ENCODE data around the gene PPFIA1. TPM values are rescaled to one million over a fixed set of nuclear protein-coding genes. Genes with fewer than 3 reads are reported as not detected.

PPFIA1 gene
- polyA plus RNA-seq, 2 of the 4 experiments (the other 2 are of a cell fraction): 23.3 to 45.6 TPM

DNA sequence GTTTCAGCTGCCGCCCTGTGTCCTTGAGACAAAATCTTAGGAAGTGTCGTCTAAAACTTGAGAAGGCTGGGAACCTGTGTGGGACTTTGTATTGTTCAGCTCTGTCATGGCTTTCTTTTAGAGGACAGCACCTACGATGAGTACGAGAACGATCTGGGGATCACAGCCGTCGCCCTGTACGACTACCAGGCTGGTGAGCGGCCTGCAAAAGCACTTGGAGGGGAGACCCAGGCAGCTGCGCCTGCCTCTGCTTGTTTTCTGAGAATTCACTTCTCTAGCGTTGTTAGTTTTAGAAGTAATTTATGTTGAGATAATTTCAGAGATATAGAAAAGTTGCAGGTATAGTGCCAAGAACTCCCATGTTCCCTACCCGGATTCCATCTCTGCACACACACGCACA lies 163.0 kb downstream of the PPFIA1 start (continued):
- TF ChIP-seq, protein P1, sequence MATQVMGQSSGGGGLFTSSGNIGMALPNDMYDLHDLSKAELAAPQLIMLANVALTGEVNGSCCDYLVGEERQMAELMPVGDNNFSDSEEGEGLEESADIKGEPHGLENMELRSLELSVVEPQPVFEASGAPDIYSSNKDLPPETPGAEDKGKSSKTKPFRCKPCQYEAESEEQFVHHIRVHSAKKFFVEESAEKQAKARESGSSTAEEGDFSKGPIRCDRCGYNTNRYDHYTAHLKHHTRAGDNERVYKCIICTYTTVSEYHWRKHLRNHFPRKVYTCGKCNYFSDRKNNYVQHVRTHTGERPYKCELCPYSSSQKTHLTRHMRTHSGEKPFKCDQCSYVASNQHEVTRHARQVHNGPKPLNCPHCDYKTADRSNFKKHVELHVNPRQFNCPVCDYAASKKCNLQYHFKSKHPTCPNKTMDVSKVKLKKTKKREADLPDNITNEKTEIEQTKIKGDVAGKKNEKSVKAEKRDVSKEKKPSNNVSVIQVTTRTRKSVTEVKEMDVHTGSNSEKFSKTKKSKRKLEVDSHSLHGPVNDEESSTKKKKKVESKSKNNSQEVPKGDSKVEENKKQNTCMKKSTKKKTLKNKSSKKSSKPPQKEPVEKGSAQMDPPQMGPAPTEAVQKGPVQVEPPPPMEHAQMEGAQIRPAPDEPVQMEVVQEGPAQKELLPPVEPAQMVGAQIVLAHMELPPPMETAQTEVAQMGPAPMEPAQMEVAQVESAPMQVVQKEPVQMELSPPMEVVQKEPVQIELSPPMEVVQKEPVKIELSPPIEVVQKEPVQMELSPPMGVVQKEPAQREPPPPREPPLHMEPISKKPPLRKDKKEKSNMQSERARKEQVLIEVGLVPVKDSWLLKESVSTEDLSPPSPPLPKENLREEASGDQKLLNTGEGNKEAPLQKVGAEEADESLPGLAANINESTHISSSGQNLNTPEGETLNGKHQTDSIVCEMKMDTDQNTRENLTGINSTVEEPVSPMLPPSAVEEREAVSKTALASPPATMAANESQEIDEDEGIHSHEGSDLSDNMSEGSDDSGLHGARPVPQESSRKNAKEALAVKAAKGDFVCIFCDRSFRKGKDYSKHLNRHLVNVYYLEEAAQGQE (IDR thresholded peaks at IDR 0.05): no peak
- TF ChIP-seq JUNB (IDR thresholded peaks at IDR 0.05): no peak
- no peak for TF ChIP-seq ZNF302 (CRISPR knock-in tag; IDR thresholded peaks at IDR 0.05)

Small RNAs within 50 kb of the gene (small RNA-seq; reads per million reads assigned to genes)
- 0.29 to 115 (median 41.6) reads per million in 6 experiments for gene MIR548K

Other genes with a start within 250 kb of the PPFIA1 start
- 0.44 and 0.54 TPM in 2 replicates for gene ANO1, start 192.4 kb upstream of the PPFIA1 start, polyA plus RNA-seq (2011; rRNA removed)
- 0.27 to 0.49 TPM (median 0.45 TPM) in 3 replicates for gene ANO1, start 192.4 kb upstream of the PPFIA1 start, polyA plus RNA-seq (2017; fragmentation: RNase III; extraction: RNeasy Plus Mini Kit Qiagen cat#74134 plus additional on column Dnase treatment)
- 30.2 and 34.7 TPM in 2 replicates for gene FADD, start 67.4 kb upstream of the PPFIA1 start, polyA plus RNA-seq (2011; rRNA removed)
- gene FADD, start 67.4 kb upstream of the PPFIA1 start, polyA plus RNA-seq (2017; fragmentation: RNase III; extraction: RNeasy Plus Mini Kit Qiagen cat#74134 plus additional on column Dnase treatment): 54.4 to 64.9 TPM (median 59.1 TPM) in 3 replicates
- 140 and 144 TPM in 2 replicates for gene CTTN, start 127.8 kb downstream of the PPFIA1 start, polyA plus RNA-seq (2011; rRNA removed)
- gene CTTN, start 127.8 kb downstream of the PPFIA1 start, polyA plus RNA-seq (2017; fragmentation: RNase III; extraction: RNeasy Plus Mini Kit Qiagen cat#74134 plus additional on column Dnase treatment): 205 to 214 TPM (median 212 TPM) in 3 replicates